Left ventricle myocardium inferior (tissue), 1 donor: ENCODE results near the gene HM13. TPM values are rescaled to one million over a fixed set of nuclear protein-coding genes. Genes with fewer than 3 reads are reported as not detected.

ENCODE experiments used
- DNase-seq: peaks from one replicate; pipeline ENCODE4 v3.0.0-alpha.2; 2020
- H3K27ac ChIP-seq: fragments of 200-600 bp; replicated peaks from 2 replicates; pipeline ENCODE4 v1.8.0; 2021
- H3K27me3 ChIP-seq: fragments of 200-600 bp; 2 replicates; pipeline ENCODE4 v1.8.0; 2021; ENCODE audit warnings: low read depth
- H3K36me3 ChIP-seq: fragments of 200-600 bp; 2 replicates; pipeline ENCODE4 v1.8.0; 2021
- H3K4me1 ChIP-seq: fragments of 200-600 bp; 2 replicates; pipeline ENCODE4 v1.8.0; 2021
- H3K4me3 ChIP-seq: fragments of 200-600 bp; 2 replicates; pipeline ENCODE4 v1.8.0; 2021; ENCODE audit warnings: mild to moderate bottlenecking, moderate library complexity
- H3K9me3 ChIP-seq: fragments of 200-600 bp; replicated peaks from 2 replicates; pipeline ENCODE4 v1.8.0; 2021
- intact Hi-C: fragments of 100-400 bp; cut with micrococcal nuclease; formaldehyde crosslinking; loops from one replicate; pipeline ENCODE4 v1.11.0; 2022
- total RNA-seq: library from RNA; stranded (reverse); fragmentation: NEBNext Ultra II Directional; extraction: Animal tissue kit (Norgen Biotek cat#: 25700); gene quantifications from one replicate; pipeline ENCODE4 v1.2.1, GENCODE V29; 2021
- TF ChIP-seq, protein P1 (sequence below): fragments of 200-600 bp; IDR thresholded peaks from 2 replicates; pipeline ENCODE4 v1.8.0; 2021; ENCODE audit warnings: antibody characterized with exemption, mild to moderate bottlenecking, borderline replicate concordance
- donor health status: DM: no; HTN: yes; CAD: no; lungs with severe emphysema.

The HM13 gene
- total RNA-seq, 1 donor from 2014 or later: 39.0 TPM

DNA sequence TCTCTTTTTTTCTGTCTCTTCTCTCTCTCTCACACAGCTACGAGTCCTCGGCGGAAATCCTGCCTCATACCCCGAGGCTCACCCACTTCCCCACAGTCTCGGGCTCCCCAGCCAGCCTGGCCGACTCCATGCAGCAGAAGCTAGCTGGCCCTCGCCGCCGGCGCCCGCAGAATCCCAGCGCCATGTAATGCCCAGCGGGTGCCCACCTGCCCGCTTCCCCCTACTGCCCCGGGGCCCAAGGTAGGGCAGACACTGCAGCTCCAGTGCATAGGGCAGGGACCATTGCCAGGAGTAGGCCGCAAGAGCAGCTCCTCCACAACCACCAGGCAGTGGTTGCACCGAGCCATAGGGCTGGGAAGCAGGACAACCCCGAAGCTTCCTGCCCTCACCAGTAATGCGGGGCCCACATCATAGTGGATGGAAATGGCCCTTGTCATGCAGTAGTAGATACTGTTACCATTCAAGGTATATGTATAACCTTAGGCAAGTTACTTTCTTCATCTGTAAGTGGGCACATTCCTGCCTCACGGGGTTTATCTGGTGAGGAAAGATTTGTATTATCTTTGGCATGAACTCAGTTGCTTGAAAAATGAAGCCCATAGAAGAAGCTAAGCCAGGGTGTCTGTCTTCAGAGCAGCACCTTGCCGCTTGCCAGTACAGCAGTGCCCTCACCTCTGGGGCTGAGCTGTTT is 53.9 kb downstream of the HM13 start:
- no peak overlapping the region for H3K4me3 ChIP-seq
- no peaks in the 10 kb centered on the region for H3K9me3 ChIP-seq
- no peak for DNase-seq
- peaks cover 47% of the 10 kb centered on the region for H3K4me1 ChIP-seq
- no peaks in the 10 kb centered on the region for H3K27me3 ChIP-seq
- intact Hi-C loops: no loop called here
- TF ChIP-seq, protein P1, sequence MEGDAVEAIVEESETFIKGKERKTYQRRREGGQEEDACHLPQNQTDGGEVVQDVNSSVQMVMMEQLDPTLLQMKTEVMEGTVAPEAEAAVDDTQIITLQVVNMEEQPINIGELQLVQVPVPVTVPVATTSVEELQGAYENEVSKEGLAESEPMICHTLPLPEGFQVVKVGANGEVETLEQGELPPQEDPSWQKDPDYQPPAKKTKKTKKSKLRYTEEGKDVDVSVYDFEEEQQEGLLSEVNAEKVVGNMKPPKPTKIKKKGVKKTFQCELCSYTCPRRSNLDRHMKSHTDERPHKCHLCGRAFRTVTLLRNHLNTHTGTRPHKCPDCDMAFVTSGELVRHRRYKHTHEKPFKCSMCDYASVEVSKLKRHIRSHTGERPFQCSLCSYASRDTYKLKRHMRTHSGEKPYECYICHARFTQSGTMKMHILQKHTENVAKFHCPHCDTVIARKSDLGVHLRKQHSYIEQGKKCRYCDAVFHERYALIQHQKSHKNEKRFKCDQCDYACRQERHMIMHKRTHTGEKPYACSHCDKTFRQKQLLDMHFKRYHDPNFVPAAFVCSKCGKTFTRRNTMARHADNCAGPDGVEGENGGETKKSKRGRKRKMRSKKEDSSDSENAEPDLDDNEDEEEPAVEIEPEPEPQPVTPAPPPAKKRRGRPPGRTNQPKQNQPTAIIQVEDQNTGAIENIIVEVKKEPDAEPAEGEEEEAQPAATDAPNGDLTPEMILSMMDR: no peak
- peaks cover 44% of the 10 kb centered on the region for H3K36me3 ChIP-seq
- H3K27ac ChIP-seq: peak overlapping the region; percentile 96

DNA sequence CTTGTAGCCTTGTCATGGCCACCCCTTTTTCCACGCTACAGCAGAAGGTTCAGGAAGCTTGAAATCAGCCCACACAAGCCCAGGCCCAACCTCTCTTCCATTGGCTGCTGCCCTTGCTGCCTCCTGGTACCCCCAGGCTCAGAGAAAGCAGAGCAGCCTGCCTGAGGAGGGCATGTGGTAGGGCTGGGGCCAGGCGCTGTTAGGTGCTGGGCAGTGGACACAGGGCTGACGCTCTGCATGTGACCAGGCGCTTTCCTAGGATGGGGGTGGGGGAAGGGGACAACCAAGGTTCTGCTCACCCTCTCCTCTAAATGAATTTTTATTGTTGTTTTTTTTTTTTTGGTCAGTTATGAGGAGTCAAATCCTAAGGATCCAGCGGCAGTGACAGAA is 54.5 kb downstream of the HM13 start:
- DNase-seq: no peak
- Histone ChIP-seq H3K27me3 (no peaks in the 10 kb centered on the region), H3K9me3 (no peaks in the 10 kb centered on the region), H3K4me1 (peaks cover 51% of the 10 kb centered on the region), H3K4me3 (no peak overlapping the region), H3K27ac (peak overlapping the region; percentile 96), H3K36me3 (peaks cover 43% of the 10 kb centered on the region)
- TF ChIP-seq, protein P1: no peak
- intact Hi-C loops: no loop called here

DNA sequence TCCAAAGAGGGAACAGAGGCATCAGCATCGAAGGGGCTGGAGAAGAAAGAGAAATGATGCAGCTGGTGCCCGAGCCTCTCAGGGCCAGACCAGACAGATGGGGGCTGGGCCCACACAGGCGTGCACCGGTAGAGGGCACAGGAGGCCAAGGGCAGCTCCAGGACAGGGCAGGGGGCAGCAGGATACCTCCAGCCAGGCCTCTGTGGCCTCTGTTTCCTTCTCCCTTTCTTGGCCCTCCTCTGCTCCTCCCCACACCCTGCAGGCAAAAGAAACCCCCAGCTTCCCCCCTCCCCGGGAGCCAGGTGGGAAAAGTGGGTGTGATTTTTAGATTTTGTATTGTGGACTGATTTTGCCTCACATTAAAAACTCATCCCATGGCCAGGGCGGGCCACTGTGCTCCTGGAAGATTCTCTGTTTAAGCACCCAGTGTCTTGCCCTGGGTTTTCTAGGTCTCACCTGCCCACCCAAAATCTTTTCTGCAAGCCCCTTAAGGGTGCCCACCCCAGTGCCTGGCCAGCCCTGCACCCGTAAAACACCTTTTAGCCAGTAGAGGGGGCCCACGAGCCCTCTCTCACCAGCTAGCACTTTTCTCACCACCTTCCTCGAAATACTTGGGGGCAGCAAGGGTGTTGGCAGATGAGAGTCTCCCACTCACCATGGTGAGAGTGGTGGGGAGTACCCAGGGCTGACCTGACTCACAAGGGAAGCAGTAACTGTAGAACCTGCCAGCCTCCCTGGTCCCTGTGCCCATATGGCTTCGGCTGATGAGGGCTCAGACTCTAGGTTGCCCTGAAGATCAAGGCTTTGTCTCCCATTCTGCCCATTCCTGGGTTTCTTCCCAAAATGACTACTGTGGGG is 55.1 kb downstream of the HM13 start:
- peak overlapping the region; percentile 96 for H3K27ac ChIP-seq
- H3K9me3 ChIP-seq: no peaks in the 10 kb centered on the region
- DNase-seq: peak; percentile 57
- intact Hi-C loops: no loop called here
- H3K4me3 ChIP-seq: no peak overlapping the region
- H3K4me1 ChIP-seq: peaks cover 58% of the 10 kb centered on the region
- H3K36me3 ChIP-seq: peaks cover 37% of the 10 kb centered on the region
- H3K27me3 ChIP-seq: no peaks in the 10 kb centered on the region
- TF ChIP-seq, protein P1: peak; percentile 90

DNA sequence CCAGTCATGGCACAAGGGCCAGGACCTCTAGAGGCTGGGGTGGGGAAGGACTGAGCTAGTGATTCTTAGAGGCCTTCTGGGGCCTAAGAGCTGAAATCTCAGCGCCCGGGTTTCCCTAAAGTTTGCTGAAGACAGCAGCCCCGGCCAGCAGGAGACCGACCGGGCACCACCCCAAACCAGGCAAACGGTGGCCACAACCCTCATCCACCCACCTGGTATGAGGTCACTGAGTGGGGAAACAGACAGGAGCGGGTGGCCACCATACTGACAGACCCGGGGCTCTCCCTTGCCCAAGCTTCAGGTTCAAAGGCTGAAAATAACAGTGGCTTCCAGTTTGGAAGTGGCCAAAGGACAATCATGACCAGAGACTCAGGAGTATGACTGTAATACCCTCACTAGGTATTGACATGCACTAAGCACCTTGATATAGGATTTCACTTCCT is 55.8 kb downstream of the HM13 start:
- intact Hi-C loops: no loop called here

More for the DNA sequence above, 55.8 kb downstream of the HM13 start:
- no peaks in the 10 kb centered on the region for H3K9me3 ChIP-seq
- no peak overlapping the region for H3K4me3 ChIP-seq
- H3K27ac ChIP-seq: peak overlapping the region; percentile 96
- peaks cover 58% of the 10 kb centered on the region for H3K4me1 ChIP-seq
- TF ChIP-seq, protein P1: no peak
- H3K36me3 ChIP-seq: peaks cover 33% of the 10 kb centered on the region
- no peak for DNase-seq
- no peaks in the 10 kb centered on the region for H3K27me3 ChIP-seq
